Stimulated activated CD4-positive, alpha-beta T cell treated with anti-CD3 and anti-CD28 coated beads, TNF-alpha, amount 100 ng/mL, for 4 hours (primary cell): ENCODE results near the gene NR2E1.

Source experiments
- DNase-seq, 3 experiments: peaks; one replicate each; pipeline ENCODE4 v3.0.0-alpha.2; 2020; ENCODE audit warnings: low read depth in 3 of 3

Gene NR2E1

DNA sequence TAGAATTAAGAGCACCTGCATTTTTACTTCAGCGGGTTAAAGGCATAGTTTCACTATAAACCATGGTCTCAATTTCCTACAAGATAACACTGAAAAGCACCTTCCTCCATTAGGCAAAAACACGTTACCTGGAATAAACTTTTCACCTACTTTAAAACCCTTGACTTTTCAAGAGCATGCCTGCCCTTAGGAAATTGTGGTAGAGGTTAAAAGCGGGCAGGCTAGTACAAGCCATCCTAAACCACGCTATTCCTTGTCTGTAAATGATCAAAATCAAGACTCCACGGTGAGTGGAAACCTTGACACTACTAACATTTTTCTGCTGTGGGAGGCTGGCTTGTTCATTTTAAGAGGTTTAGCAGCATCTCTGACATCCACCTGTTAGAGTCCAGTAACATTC, 43.9 kb downstream of the NR2E1 start:
- no peak for DNase-seq

DNA sequence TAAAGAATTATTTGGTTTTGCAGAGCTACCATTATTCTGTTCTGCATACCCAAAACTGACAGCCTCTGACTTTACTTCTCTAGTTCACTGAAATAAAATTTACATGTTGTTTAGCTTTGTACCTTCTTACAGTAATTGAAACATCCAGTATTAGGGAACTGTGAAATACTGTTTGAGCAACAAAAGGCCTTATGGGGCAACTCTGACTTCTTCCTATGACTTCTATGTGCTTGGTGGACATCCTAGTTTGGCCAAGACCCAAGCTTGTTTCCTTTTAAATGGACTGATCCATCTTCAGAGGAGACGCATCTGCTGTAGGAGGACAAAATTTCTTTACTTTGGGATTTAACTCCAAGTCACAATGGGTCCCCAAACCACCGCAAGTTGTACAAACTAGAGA, 44.7 kb downstream of the NR2E1 start:
- no peak for DNase-seq

DNA sequence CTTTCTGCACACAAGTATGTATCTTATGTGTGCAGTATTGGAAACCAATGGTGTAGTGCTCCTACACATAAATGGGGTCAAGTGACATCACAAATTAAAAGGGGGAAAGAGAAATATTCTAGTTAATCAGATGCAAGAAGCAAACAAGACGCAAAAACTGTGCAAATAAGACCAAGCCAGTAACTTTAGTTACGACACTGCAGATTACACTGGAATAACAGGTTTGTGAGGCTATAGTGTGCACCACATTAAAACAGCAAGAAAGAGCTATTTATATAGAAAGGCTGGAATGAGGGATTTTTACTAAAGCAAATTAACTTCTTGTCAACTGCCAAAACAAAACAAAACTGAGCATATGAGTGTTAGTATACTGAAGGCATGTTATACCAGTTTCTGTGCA, 45.8 kb downstream of the NR2E1 start:
- no peak for DNase-seq

DNA sequence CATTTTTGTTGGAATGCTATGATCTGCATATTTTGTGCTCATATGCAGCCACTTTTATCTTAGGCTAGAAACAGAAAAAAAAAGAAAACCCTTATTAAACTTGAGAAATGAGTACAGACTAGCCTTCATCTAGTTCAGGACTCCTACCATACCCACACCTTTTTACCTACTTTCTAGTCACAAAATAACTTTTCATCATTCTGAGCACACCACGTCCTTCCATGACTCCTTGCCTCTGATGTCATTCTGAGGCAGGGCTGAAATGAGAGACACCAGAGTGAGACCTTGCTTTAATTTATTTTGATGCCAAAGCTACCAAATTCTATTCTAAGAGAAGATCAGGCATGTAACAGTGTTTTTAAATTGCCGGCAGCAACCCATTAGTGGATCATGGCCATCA, 56.2 kb downstream of the NR2E1 start:
- DNase-seq, result no peak

DNA sequence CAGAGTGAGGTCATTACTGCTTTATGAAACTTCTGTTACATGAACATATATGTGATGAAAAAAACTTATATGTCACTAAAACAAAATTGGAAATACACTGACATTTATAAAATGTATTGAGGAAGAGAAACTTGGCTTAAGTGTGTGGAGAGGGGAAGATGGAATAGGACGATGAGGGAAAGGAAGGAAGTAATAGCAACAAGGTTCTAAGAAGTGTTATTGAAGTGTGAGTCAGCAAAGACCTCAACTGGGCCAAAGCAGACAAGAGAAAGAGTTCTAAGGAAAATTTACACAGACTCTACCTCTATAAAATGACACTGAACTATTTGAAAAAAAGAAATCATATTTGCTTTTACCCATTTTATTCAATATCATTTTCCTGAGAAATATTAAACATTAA, 56.7 kb downstream of the NR2E1 start:
- no peak for DNase-seq

DNA sequence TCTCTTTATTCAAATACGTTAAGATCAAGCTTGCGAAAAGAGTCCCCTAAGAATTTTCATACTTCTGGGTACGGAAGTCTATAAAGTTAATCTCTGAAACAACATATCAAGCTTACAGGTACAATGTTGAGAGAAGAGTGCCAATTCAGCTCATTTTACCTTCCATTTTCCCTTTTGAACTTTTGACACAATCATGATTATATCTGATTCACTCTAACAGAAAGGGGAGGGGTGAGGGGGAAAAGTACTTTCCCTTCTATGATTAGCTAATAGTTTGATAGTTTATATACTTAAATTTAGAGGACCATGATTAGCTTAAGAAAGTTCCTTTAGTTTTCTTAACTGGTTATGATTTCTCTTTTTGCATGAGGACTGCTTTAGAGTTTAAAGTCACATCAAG, 61.5 kb downstream of the NR2E1 start:
- no peak for DNase-seq

DNA sequence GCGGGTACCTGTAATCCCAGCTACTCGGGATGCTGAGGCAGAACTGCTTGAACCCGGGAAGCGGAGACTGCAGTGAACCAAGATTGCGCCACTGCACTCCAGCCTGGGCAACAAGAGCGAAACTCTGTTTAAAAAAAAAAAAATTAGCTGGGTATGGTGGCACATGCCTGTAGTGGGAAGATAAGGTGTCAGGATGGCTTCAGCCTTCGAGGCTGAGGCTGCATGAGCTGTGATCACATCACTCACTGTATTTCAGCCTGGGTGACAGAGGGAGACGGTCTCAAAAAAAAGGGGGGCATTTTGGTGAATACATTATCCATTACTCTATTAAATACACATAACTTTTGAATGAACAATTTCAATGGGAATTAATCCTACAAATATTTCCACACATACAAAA, 62.6 kb downstream of the NR2E1 start:
- DNase-seq, result no peak

DNA sequence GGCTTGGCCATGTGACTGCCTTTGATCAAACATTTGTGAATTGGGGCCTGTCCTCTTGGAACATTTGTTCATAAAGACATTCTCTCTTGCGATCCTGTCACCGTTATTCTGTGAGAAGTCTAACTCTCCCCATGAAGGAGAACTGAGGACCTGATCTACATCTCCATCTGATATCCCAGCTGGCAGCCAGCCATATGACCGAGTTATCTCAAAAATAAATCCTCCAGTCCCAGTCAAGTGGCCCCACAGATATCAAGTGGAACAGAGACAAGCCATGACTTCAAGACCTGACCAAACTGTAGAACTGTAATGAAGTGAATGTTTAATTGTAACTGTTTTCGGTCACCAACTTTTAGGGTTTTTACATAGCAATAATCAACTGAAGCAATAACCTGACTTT, 69.3 kb downstream of the NR2E1 start:
- DNase-seq, result no peak

DNA sequence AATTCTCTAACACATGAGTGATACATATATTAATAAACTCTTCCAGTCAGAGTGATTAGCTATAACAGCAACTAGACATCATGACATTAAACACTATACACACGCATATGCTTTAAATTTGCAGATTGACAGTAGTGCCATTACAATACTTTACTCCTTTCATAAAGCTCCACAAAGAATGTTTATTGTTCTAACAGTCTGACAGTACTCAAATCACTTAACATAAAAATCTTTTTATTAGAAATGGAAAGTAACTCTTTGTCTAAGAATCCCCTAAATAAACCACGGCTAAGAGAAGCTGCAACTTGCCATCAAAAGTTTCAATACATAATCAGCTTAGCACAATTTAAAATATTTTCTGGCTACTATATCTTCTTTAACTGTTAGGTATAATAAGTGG, 71.0 kb downstream of the NR2E1 start:
- no peak for DNase-seq

DNA sequence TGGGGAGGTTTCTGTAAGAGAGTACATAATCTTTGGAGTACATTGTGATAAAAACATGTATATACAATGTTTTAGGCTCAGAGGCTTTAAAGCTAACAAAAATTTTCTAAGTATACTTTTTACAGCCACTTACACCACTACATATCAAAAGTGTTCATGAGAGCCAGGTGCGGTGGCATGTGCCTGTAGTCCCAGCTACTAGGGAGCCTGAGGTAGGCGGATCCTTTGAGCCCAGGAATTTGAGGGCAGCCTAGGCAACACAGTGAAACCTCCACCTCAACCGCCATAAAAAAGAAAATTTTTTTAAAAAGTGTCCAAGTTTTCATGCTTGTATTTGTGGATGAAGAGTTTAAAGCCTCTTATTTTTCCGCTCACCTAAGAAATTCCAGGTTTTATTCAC, 72.5 kb downstream of the NR2E1 start:
- DNase-seq, result no peak
